Astrocyte (in vitro differentiated cells and primary cell): Measurements from ENCODE around the gene PRKRA.

Experiments used
- CTCF ChIP-seq: IDR thresholded peaks from 2 replicates; pipeline ENCODE4 v1.5.1; 2011; ENCODE audit warnings: low read depth, mild to moderate bottlenecking, inconsistent platforms, low read length, moderate library complexity; ENCODE audit not compliant: insufficient read depth
- EZH2 ChIP-seq: IDR thresholded peaks from 2 replicates; pipeline ENCODE4 v1.6.1; 2012; ENCODE audit warnings: mild to moderate bottlenecking, low read length, inconsistent platforms; ENCODE audit not compliant: insufficient read depth

DNA sequence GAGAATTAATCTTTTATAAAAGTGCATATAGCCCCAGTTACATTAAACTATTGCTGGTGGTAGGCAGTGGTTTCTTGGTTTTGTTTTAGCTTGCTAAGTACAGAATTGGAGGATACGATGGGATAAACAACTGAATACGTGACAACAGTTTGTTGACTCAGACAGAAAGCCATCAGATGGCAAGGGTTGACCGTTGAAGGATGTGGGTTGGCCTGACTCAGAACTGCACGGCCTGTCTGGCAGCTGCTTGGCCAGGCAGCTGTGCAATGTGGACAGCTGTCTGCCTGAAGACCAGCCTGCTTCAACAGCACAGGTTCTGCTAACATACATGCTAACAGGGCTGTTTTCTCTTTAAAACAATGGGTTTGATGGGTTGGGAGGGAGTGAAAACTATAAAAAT is 46.6 kb downstream of the PRKRA start:
- TF ChIP-seq CTCF, result no peak
- no peak for TF ChIP-seq EZH2
